Measurements from ENCODE around the gene GLT6D1.
"Not testable (repeated sequence)": the region's sequence is repeated elsewhere in the genome, so short reads cannot be mapped to it uniquely, and the experiment has no call there.

GLT6D1 gene

GRCh38 chr9:135639196-135639595 lies at the start of gene GLT6D1:
TSS of gene GLT6D1 (minus strand) at chr9:135639540. CDS start at chr9:135639187, 353 bp downstream.
- no peak for DNase-seq

GRCh38 chr9:135689011-135689410 lies 49.7 kb upstream of the GLT6D1 start:
- no peak for DNase-seq

GRCh38 chr9:135687216-135687615 lies 47.9 kb upstream of the GLT6D1 start:
- DNase-seq, result no peak

- no peak for DNase-seq
These were observed 45.4 kb upstream of the GLT6D1 start for GRCh38 chr9:135684691-135685090.

- no peak for DNase-seq
These were observed 44.2 kb upstream of the GLT6D1 start for GRCh38 chr9:135683401-135684034.

GRCh38 chr9:135681161-135681560 lies 41.8 kb upstream of the GLT6D1 start:
- no peak for DNase-seq

- DNase-seq, result no peak
These were observed 40.7 kb upstream of the GLT6D1 start for GRCh38 chr9:135680056-135680455.

- DNase-seq, result no peak
These were observed 39.1 kb upstream of the GLT6D1 start for GRCh38 chr9:135678236-135679017.

- no peak for DNase-seq
These were observed 38.4 kb upstream of the GLT6D1 start for GRCh38 chr9:135677641-135678168.

GRCh38 chr9:135676891-135677290 lies 37.6 kb upstream of the GLT6D1 start:
- no peak for DNase-seq

GRCh38 chr9:135674977-135675376 lies 35.6 kb upstream of the GLT6D1 start:
- no peak for DNase-seq

GRCh38 chr9:135673941-135674340 lies 34.6 kb upstream of the GLT6D1 start:
- DNase-seq, result no peak

GRCh38 chr9:135672786-135673185 lies 33.4 kb upstream of the GLT6D1 start:
- DNase-seq, result not testable (repeated sequence)

- DNase-seq, result no peak
These were observed 32.3 kb upstream of the GLT6D1 start for GRCh38 chr9:135671591-135672041.

GRCh38 chr9:135670721-135671590 lies 31.6 kb upstream of the GLT6D1 start:
- no peak for DNase-seq

GRCh38 chr9:135669616-135670285 lies 30.4 kb upstream of the GLT6D1 start:
- no peak for DNase-seq

GRCh38 chr9:135669018-135669417 lies 29.7 kb upstream of the GLT6D1 start:
- DNase-seq, result not testable (repeated sequence)

GRCh38 chr9:135667463-135668001 lies 28.2 kb upstream of the GLT6D1 start:
- DNase-seq, result peak; percentile 11

- DNase-seq, result peak; percentile 1
These were observed 27.5 kb upstream of the GLT6D1 start for GRCh38 chr9:135666534-135667462.

GRCh38 chr9:135665795-135666189 lies 26.5 kb upstream of the GLT6D1 start:
- no peak for DNase-seq

Data from activated CD8-positive, alpha-beta memory T cell treated with anti-CD3 and anti-CD28 coated beads, Interleukin-2, amount 50 U/mL, for 4 hours (primary cell).